MCF 10A (cell line): ENCODE data around the gene SVBP. TPM values are rescaled to one million over a fixed set of nuclear protein-coding genes. Genes with fewer than 3 reads are reported as not detected.

ENCODE experiments used
- BruUV-seq: library from RNA; stranded (reverse); fragments of 400-500 nt; replicated peaks from 2 replicates; lab custom pipeline; 2021; lab: Mats Ljungman, UMichigan
- CTCF ChIA-PET: fragments of 300-600 bp; sonication (Branson Sonifier 250); formaldehyde crosslinking; extraction: SDS; loops from one replicate; lab custom pipeline; 2021; ENCODE audit warnings: antibody characterized with exemption, inconsistent platforms; lab: Yijun Ruan, JAX
- POLR2A ChIA-PET: fragments of 300-600, 350-650 bp; sonication (Branson Sonifier 250); formaldehyde crosslinking; extraction: SDS; loops from one replicate; lab custom pipeline; 2020; ENCODE audit warnings: antibody characterized with exemption, inconsistent platforms; lab: Yijun Ruan, JAX
- DNase-seq: peaks from one replicate; pipeline ENCODE4 v3.0.0-alpha.2; 2018; ENCODE audit not compliant: unreplicated experiment
- H3K27ac Mint-ChIP-seq: one replicate; pipeline ENCODE4 v1.8.0; 2022; ENCODE audit warnings: mild to moderate bottlenecking, low read depth, mixed read lengths; ENCODE audit not compliant: unreplicated experiment
- H3K27me3 Mint-ChIP-seq: one replicate; pipeline ENCODE4 v1.8.0; 2022; ENCODE audit warnings: mixed read lengths; ENCODE audit not compliant: insufficient read depth, unreplicated experiment
- H3K36me3 Mint-ChIP-seq: one replicate; pipeline ENCODE4 v1.8.0; 2022; ENCODE audit warnings: mild to moderate bottlenecking, moderate library complexity, mixed read lengths; ENCODE audit not compliant: insufficient read depth, unreplicated experiment
- H3K4me1 Mint-ChIP-seq: one replicate; pipeline ENCODE4 v1.8.0; 2022; ENCODE audit warnings: mixed read lengths; ENCODE audit not compliant: insufficient read depth, unreplicated experiment
- H3K4me3 Mint-ChIP-seq: one replicate; pipeline ENCODE4 v1.8.0; 2022; ENCODE audit warnings: mild to moderate bottlenecking, moderate library complexity, mixed read lengths; ENCODE audit not compliant: unreplicated experiment
- H3K9me3 Mint-ChIP-seq: one replicate; pipeline ENCODE4 v1.8.0; 2022; ENCODE audit warnings: mixed read lengths; ENCODE audit not compliant: unreplicated experiment
- intact Hi-C: fragments of 100-400 bp; cut with micrococcal nuclease; formaldehyde crosslinking; loops from 2 replicates; pipeline ENCODE4 v1.14.1; 2022
- total RNA-seq: library from RNA; stranded (reverse); gene quantifications from 2 replicates; pipeline ENCODE4 v1.2.3, GENCODE V29; 2022
- TF ChIP-seq, protein P1 (sequence below): fragments of 200-600 bp; IDR thresholded peaks from one replicate; pipeline ENCODE4 v1.8.0; 2022; ENCODE audit warnings: antibody characterized with exemption, mild to moderate bottlenecking; ENCODE audit not compliant: unreplicated experiment

The SVBP gene
- total RNA-seq, 1 experiment from 2014 or later: 15.7 TPM

DNA sequence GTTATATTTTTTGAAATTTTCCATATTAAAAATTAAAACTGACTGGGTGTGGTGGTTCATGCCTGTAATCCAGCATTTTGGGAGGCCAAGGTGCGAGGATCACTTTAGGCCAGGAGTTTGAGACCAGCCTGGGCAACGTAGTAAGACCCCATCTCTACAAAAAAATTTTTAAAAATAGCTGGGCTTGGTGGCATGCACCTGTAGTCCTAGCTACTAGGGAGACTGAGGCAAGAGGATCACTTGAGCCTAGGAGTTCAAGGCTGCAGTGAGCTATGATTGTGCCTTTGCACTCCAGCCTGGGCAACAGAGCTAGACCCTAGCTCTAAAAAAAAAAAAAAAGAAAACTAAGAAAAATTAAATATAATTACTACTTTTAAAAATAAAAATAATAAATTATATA is 4.5 kb upstream of the SVBP start:
- H3K9me3 Mint-ChIP-seq: no peaks in the 10 kb centered on the region
- H3K4me3 Mint-ChIP-seq: no peak overlapping the region
- TF ChIP-seq, protein P1, sequence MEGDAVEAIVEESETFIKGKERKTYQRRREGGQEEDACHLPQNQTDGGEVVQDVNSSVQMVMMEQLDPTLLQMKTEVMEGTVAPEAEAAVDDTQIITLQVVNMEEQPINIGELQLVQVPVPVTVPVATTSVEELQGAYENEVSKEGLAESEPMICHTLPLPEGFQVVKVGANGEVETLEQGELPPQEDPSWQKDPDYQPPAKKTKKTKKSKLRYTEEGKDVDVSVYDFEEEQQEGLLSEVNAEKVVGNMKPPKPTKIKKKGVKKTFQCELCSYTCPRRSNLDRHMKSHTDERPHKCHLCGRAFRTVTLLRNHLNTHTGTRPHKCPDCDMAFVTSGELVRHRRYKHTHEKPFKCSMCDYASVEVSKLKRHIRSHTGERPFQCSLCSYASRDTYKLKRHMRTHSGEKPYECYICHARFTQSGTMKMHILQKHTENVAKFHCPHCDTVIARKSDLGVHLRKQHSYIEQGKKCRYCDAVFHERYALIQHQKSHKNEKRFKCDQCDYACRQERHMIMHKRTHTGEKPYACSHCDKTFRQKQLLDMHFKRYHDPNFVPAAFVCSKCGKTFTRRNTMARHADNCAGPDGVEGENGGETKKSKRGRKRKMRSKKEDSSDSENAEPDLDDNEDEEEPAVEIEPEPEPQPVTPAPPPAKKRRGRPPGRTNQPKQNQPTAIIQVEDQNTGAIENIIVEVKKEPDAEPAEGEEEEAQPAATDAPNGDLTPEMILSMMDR: no peak
- no peaks in the 10 kb centered on the region for H3K27me3 Mint-ChIP-seq
- peaks cover 11% of the 10 kb centered on the region for H3K4me1 Mint-ChIP-seq
- H3K36me3 Mint-ChIP-seq: peaks cover 9% of the 10 kb centered on the region
- H3K27ac Mint-ChIP-seq: no peak overlapping the region
- POLR2A ChIA-PET: interaction anchor here (0.6 to 11.5 kb wide), 3 partner anchors 8 to 209 kb away, joined by 3 to 88 read pairs (median 7); partner anchors contain the start of gene ZNF691
- CTCF ChIA-PET: interaction anchor here (1.7 kb wide), 1 partner anchor 25 kb away, joined by 6 read pairs; the partner anchor contains the start of gene ZNF691
- intact Hi-C loops: no loop called here
- no TSS peak for BruUV-seq
- DNase-seq: no peak

DNA sequence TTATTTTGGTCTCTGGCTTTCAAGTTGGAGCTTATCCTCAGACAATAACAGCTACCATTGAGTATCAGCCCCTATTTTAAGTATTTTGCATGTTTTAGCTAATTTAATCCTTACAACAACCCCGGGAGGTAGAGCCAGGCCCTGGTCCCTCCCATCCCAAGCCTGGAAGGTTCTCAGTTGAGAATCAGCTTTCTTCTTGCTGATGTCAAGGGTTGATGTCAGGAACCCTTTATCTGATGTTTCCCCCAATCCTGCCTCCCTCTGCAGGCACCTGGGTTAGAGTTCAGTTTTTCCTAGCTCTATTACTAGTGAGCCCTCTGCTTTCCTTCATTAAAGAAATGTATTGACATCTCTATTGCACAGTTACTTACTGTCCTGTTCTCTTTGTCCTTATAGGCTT is 3.6 kb upstream of the SVBP start:
- ChIA-PET CTCF (interaction anchor here (1.7 kb wide), 1 partner anchor 26 kb away, joined by 6 read pairs; the partner anchor contains the start of gene ZNF691), POLR2A (interaction anchor here (0.7 to 11.5 kb wide), 4 partner anchors 9 to 1149 kb away, joined by 3 to 88 read pairs (median 6); partner anchors contain the start of gene ZNF691)
- H3K27ac Mint-ChIP-seq: no peak overlapping the region
- H3K27me3 Mint-ChIP-seq: no peaks in the 10 kb centered on the region
- no peak overlapping the region for H3K4me3 Mint-ChIP-seq
- TF ChIP-seq, protein P1: no peak
- DNase-seq: no peak
- BruUV-seq: no TSS peak
- peaks cover 11% of the 10 kb centered on the region for H3K36me3 Mint-ChIP-seq
- intact Hi-C loops: no loop called here
- H3K4me1 Mint-ChIP-seq: peaks cover 19% of the 10 kb centered on the region
- no peaks in the 10 kb centered on the region for H3K9me3 Mint-ChIP-seq

DNA sequence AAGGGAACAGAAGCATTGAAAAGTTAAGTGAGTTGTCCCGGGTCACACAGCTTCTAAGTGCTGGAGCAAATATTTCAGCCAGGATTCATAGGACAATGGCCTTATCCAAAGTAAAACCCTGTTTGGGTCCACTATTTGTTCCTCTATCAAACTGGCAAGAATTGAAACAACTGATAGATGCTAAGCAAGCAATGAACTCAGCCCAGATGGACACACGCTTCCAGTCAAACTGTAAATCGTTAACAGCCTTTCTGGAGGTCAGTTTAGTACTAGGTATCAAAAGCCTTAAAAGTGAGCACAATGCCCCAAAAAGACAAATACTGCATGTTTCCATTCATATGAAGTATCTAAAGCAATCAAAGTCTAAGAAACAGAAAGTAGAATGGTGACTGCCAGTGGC is 779 bp upstream of the SVBP start:
- Mint-ChIP-seq H3K4me1 (peaks cover 21% of the 10 kb centered on the region), H3K36me3 (peaks cover 10% of the 10 kb centered on the region), H3K9me3 (no peaks in the 10 kb centered on the region), H3K4me3 (peak overlapping the region; percentile 71), H3K27ac (no peak overlapping the region), H3K27me3 (no peaks in the 10 kb centered on the region)
- TF ChIP-seq, protein P1: no peak
- no TSS peak for BruUV-seq
- DNase-seq: no peak
- ChIA-PET CTCF (no interaction called here), POLR2A (interaction anchor here (0.8 to 11.5 kb wide), 7 partner anchors 9 to 136 kb away, joined by 3 to 88 read pairs (median 4); partner anchors contain the start of genes C1orf50, P3H1, YBX1 and ZNF691)
- intact Hi-C loops: no loop called here

DNA sequence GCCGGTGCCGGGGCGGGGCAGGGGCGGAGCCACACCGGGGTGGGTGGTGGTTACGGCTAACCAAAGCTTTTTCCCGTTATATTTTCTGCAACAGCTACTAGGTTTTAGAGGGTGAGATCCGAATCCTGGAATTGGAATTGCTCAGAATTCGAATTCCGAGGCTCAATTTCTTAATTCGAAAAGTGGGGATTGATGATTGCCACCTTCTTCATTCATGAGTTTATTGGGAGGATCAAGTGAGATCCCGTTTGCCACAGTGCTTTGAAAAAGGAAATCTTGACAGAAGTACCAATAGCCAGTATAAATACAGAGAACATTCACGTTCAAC is 207 bp upstream of the SVBP start:
- no peak for DNase-seq
- no peaks in the 10 kb centered on the region for H3K27me3 Mint-ChIP-seq
- no peak overlapping the region for H3K27ac Mint-ChIP-seq
- ChIA-PET CTCF (no interaction called here), POLR2A (interaction anchor here (0.7 to 11.5 kb wide), 10 partner anchors 9 to 159 kb away, joined by 3 to 88 read pairs (median 4); partner anchors contain the start of genes C1orf50, P3H1, PPIH and YBX1)
- TF ChIP-seq, protein P1: no peak
- H3K4me3 Mint-ChIP-seq: peak overlapping the region; percentile 71
- H3K9me3 Mint-ChIP-seq: no peaks in the 10 kb centered on the region
- peaks cover 21% of the 10 kb centered on the region for H3K4me1 Mint-ChIP-seq
- intact Hi-C loops: no loop called here
- peaks cover 10% of the 10 kb centered on the region for H3K36me3 Mint-ChIP-seq
- no TSS peak for BruUV-seq
